Measurements from ENCODE around the gene PAGR1. TPM values are rescaled to one million over a fixed set of nuclear protein-coding genes. Genes with fewer than 3 reads are reported as not detected.
"Not testable (repeated sequence)": the region's sequence is repeated elsewhere in the genome, so short reads cannot be mapped to it uniquely, and the experiment has no call there.

Gene PAGR1
- total and polyA plus RNA-seq, 2 experiments from 2014 or later: 19.3 to 23.6 TPM

DNA sequence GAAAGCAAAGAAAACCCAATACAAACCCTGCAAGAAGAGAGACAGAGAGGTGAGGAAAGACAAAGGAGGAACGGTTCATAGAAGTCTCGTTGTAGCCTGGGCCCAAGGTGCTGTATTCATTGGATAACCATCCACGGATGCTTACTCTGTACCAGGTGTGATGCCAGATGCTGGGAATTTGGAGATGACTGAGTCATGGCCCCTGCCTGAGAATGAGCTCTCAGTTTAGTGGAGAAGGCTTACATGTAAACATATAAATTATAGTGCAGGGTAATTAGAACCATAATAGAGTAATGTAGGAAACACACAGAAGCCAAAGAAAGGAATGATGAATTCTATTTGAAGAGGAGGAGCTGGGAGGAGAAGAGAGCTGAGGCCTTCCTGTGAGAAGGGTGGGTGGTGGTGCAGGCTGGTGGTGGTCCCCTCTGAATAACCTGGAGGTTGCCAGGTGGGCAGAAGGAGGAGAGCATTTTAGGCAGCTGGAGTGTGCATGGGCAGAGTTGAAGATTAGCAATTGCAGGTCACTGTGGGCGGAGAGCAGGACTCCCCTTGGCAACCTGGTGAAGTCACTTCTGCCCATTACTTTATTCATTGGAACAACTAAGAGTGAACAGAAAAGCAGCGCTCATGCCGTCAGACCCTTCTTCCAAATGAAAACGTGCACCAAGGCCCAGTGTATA is 45.6 kb upstream of the PAGR1 start:
- DNase-seq: no peak
- H3K4me2 ChIP-seq (ENCODE audit: unreplicated experiment): no peak overlapping the region
- H3K4me1 ChIP-seq (ENCODE audit: insufficient read depth): no peaks in the 10 kb centered on the region
- no peaks in the 10 kb centered on the region for H3K79me2 ChIP-seq (ENCODE audit: insufficient read depth)
- H3F3A ChIP-seq (ENCODE audit: insufficient read depth): no peaks in the 10 kb centered on the region
- WGBS, 2 experiments (ENCODE audit: low coverage in 1 of 2, low lambda C conversion rate in 2 of 2, missing lambda C conversion rate in 2 of 2): 43 to 44% methylated on average over 7 of the region's 7 CpGs
- no peaks in the 10 kb centered on the region for H3K9me3 ChIP-seq (ENCODE audit: low read depth)
- H3K9ac ChIP-seq: no peak overlapping the region
- H2AFZ ChIP-seq: no peak overlapping the region
- no peak overlapping the region for H3K27ac ChIP-seq
- H3K4me3 ChIP-seq: no peak overlapping the region
- no peaks in the 10 kb centered on the region for H3K9me2 ChIP-seq (ENCODE audit: insufficient read depth)
- no peaks in the 10 kb centered on the region for H3K36me3 ChIP-seq (ENCODE audit: low read depth)
- H3K27me3 ChIP-seq (replicated peaks; ENCODE audit: insufficient read depth): no peaks in the 10 kb centered on the region
- H4K20me1 ChIP-seq (ENCODE audit: insufficient read depth): no peaks in the 10 kb centered on the region
- in situ Hi-C loops (cut with MboI): no loop called here
- TF ChIP-seq EZH2 (IDR thresholded peaks at IDR 0.05; ENCODE audit: insufficient read depth, poor library complexity, severe bottlenecking) (no peak), EZH2phosphoT487 (IDR thresholded peaks at IDR 0.05; ENCODE audit: insufficient read depth, low read depth) (no peak)

DNA sequence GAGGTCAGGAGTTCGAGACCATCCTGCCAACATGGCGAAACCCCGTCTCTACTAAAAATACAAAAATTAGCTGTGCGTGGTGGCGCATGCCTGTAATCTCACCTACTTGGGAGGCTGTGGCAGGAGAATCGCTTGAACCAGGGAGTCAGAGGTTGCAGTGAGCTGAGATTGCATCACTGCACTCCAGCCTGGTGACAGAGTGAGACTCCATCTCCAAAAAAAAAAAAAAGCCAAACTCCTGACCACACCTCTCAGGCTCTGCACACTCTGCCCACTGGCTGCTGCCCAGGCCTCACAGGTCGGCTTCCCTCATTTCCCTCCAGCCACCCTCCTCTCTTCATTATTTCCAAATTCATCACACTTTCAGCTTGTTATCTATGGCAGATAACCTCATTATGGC is 43.6 kb upstream of the PAGR1 start:
- H3K27ac ChIP-seq; DNase-seq; H3K9me3 ChIP-seq (ENCODE audit: low read depth); H4K20me1 ChIP-seq (ENCODE audit: insufficient read depth); H3K36me3 ChIP-seq (ENCODE audit: low read depth); H3K27me3 ChIP-seq (replicated peaks; ENCODE audit: insufficient read depth); H3F3A ChIP-seq (ENCODE audit: insufficient read depth); H2AFZ ChIP-seq; in situ Hi-C loops (cut with MboI); H3K9ac ChIP-seq; H3K4me3 ChIP-seq; H3K4me1 ChIP-seq (ENCODE audit: insufficient read depth); H3K9me2 ChIP-seq (ENCODE audit: insufficient read depth); H3K79me2 ChIP-seq (ENCODE audit: insufficient read depth); H3K4me2 ChIP-seq (ENCODE audit: unreplicated experiment): not testable (repeated sequence)
- 71 to 73% methylated on average over 7 of the region's 7 CpGs for WGBS, 2 experiments (ENCODE audit: low coverage in 1 of 2, low lambda C conversion rate in 2 of 2, missing lambda C conversion rate in 2 of 2)

DNA sequence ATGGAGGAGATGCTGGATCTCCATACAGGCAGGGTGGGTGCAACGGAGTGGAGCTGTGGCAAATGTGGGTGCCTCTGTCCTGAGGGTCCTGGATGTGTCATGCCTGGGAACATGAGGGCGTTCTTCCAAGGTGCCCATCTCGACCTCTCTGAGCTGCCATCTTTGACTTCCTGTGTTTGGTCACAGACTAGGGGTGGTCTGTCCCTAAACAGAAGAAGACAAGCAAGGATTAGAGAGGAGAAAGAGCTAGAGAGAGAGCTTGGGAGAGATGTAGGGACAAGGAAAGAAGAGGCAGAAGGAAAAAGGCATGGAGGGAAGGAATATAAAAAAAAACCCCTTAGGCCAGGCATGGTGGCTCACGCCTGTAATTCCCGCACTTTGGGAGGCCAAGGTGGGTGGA is 41.2 kb upstream of the PAGR1 start:
- no peak overlapping the region for H3K9ac ChIP-seq
- WGBS, 2 experiments (ENCODE audit: low coverage in 1 of 2, low lambda C conversion rate in 2 of 2, missing lambda C conversion rate in 2 of 2): 65 to 68% methylated on average over 5 of the region's 5 CpGs

DNA sequence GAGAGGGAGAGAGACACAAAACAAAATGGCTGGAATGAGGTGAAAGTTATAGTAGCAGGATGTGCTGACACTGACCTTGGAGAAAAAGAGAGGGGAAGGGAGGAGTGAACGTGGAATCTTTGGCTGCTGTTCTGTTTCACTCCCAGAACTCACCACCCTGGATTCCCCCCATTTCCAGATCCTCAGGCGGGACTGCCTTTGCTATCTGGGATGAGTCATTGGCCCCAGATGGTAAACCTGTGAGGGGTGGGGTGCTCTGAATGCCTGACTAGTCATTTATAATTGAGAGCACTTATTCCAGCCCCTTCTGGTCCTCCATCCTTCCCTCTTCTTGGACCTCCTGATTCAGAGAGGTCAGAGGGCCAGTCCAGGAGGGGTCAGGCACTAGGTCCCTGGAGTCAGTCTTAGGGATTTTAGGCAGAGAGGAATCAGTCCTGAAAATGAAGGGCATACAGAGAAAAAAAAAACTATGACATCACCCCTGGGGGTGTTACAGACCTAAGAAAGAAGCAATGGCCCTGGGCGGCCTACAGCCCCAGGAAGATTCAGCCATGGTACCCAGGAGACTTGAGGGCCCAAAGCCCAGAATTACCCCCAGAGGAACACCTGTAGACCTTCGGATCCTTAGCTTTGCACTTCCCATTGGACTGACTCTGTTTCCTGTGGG is 40.1 kb upstream of the PAGR1 start:
- TF ChIP-seq EZH2phosphoT487 (IDR thresholded peaks at IDR 0.05; ENCODE audit: insufficient read depth, low read depth): no peak
- TF ChIP-seq EZH2 (IDR thresholded peaks at IDR 0.05; ENCODE audit: insufficient read depth, poor library complexity, severe bottlenecking): no peak
- Histone ChIP-seq H3K79me2 (ENCODE audit: insufficient read depth) (no peaks in the 10 kb centered on the region), H3K4me1 (ENCODE audit: insufficient read depth) (no peaks in the 10 kb centered on the region), H3K27me3 (replicated peaks; ENCODE audit: insufficient read depth) (peaks cover 6% of the 10 kb centered on the region; the same call in 1 of the 2 replicates), H3F3A (ENCODE audit: insufficient read depth) (no peaks in the 10 kb centered on the region), H3K9me3 (ENCODE audit: low read depth) (no peaks in the 10 kb centered on the region), H3K4me3 (no peak overlapping the region), H4K20me1 (ENCODE audit: insufficient read depth) (no peaks in the 10 kb centered on the region), H3K27ac (no peak overlapping the region), H3K9ac (no peak overlapping the region), H2AFZ (no peak overlapping the region), H3K9me2 (ENCODE audit: insufficient read depth) (no peaks in the 10 kb centered on the region), H3K36me3 (ENCODE audit: low read depth) (no peaks in the 10 kb centered on the region), H3K4me2 (ENCODE audit: unreplicated experiment) (no peak overlapping the region)
- 59 to 64% methylated on average over 4 of the region's 4 CpGs for WGBS, 2 experiments (ENCODE audit: low coverage in 1 of 2, low lambda C conversion rate in 2 of 2, missing lambda C conversion rate in 2 of 2)
- DNase-seq: peak; percentile 43
- in situ Hi-C loops (cut with MboI): no loop called here

More for the DNA sequence above, 41.2 kb upstream of the PAGR1 start:
- Histone ChIP-seq H4K20me1 (ENCODE audit: insufficient read depth) (no peaks in the 10 kb centered on the region), H2AFZ (no peak overlapping the region), H3K79me2 (ENCODE audit: insufficient read depth) (no peaks in the 10 kb centered on the region), H3K27ac (no peak overlapping the region), H3K4me1 (ENCODE audit: insufficient read depth) (no peaks in the 10 kb centered on the region), H3K9me3 (ENCODE audit: low read depth) (no peaks in the 10 kb centered on the region), H3K4me3 (no peak overlapping the region), H3K27me3 (replicated peaks; ENCODE audit: insufficient read depth) (peaks cover 3% of the 10 kb centered on the region; the same call in 1 of the 2 replicates), H3K4me2 (ENCODE audit: unreplicated experiment) (no peak overlapping the region), H3K9me2 (ENCODE audit: insufficient read depth) (no peaks in the 10 kb centered on the region), H3K36me3 (ENCODE audit: low read depth) (no peaks in the 10 kb centered on the region), H3F3A (ENCODE audit: insufficient read depth) (no peaks in the 10 kb centered on the region)
- no peak for DNase-seq
- in situ Hi-C loops (cut with MboI): no loop called here
- TF ChIP-seq EZH2phosphoT487 (IDR thresholded peaks at IDR 0.05; ENCODE audit: insufficient read depth, low read depth) (no peak), EZH2 (IDR thresholded peaks at IDR 0.05; ENCODE audit: insufficient read depth, poor library complexity, severe bottlenecking) (no peak)
